HG02840 (cell line): ENCODE results near the gene RAB22A.
"Not testable (repeated sequence)": the region's sequence is repeated elsewhere in the genome, so short reads cannot be mapped to it uniquely, and the experiment has no call there.

Source experiments
- ATAC-seq: cut with Tn5 transposase; IDR thresholded peaks from one replicate; pipeline ENCODE4 v1.9.1; 2021; ENCODE audit warnings: mild to moderate bottlenecking, moderate library complexity, moderate number of reproducible peaks; ENCODE audit not compliant: unreplicated experiment, low FRiP score

The RAB22A gene

GRCh38 chr20:58407201-58407873, 97.8 kb downstream of the RAB22A start:
- ATAC-seq = no peak

- ATAC-seq = no peak
These were observed 98.5 kb downstream of the RAB22A start for GRCh38 chr20:58407966-58408557.

GRCh38 chr20:58408603-58409246, 99.2 kb downstream of the RAB22A start:
- no peak for ATAC-seq

- ATAC-seq = not testable (repeated sequence)
These were observed 104.7 kb downstream of the RAB22A start for GRCh38 chr20:58414216-58414615.

- not testable (repeated sequence) for ATAC-seq
These were observed 105.3 kb downstream of the RAB22A start for GRCh38 chr20:58414786-58415185.

GRCh38 chr20:58416057-58416456, 106.5 kb downstream of the RAB22A start:
- no peak for ATAC-seq

GRCh38 chr20:58416835-58417234, 107.3 kb downstream of the RAB22A start:
- no peak for ATAC-seq
